OCI-LY7 (cell line): ENCODE measurements around the gene RBM19.

Experiments
- EZH2phosphoT487 ChIP-seq: fragments of 200-600 bp; sonication (generic); IDR thresholded peaks from 2 replicates; pipeline ENCODE4 v1.6.1; 2018; ENCODE audit warnings: low read depth, borderline replicate concordance, mild to moderate bottlenecking, mixed run types, antibody characterized with exemption, low read length, moderate library complexity, mixed read lengths
- TF ChIP-seq, protein P1 (sequence below): fragments of 200-600 bp; sonication (generic); conservative IDR thresholded peaks from 2 replicates; pipeline ENCODE4 v1.5.1; 2014; ENCODE audit warnings: mild to moderate bottlenecking, antibody characterized with exemption, low read length, moderate library complexity, mixed read lengths

DNA sequence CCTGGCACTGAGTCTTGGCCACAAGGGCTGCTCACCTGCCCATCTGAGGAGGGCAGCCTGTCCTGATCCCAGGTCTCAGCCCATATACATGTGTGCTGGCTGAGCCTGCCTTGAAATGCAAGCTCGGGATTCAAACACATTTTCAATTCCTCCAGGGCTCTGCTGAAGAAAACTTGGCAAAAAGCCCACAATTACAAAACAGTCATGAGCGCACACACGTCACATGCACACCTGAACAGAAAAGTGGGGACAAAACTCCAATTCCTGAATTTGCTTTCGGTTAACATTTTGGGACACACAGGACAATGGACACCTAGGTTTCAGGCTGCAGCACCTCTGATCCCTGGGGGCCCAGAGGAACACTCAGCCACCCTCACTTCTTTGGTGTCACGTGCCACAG is 113.9 kb downstream of the RBM19 start:
- TF ChIP-seq, protein P1, sequence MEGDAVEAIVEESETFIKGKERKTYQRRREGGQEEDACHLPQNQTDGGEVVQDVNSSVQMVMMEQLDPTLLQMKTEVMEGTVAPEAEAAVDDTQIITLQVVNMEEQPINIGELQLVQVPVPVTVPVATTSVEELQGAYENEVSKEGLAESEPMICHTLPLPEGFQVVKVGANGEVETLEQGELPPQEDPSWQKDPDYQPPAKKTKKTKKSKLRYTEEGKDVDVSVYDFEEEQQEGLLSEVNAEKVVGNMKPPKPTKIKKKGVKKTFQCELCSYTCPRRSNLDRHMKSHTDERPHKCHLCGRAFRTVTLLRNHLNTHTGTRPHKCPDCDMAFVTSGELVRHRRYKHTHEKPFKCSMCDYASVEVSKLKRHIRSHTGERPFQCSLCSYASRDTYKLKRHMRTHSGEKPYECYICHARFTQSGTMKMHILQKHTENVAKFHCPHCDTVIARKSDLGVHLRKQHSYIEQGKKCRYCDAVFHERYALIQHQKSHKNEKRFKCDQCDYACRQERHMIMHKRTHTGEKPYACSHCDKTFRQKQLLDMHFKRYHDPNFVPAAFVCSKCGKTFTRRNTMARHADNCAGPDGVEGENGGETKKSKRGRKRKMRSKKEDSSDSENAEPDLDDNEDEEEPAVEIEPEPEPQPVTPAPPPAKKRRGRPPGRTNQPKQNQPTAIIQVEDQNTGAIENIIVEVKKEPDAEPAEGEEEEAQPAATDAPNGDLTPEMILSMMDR, result no peak
- TF ChIP-seq EZH2phosphoT487, result no peak
